NCI-H446 (cell line): ENCODE measurements around the gene SEPHS2.
A peak's percentile ranks its signal among the peaks of the same experiment; 100 is the strongest.
"Not testable (repeated sequence)": the region's sequence is repeated elsewhere in the genome, so short reads cannot be mapped to it uniquely, and the experiment has no call there.

ENCODE experiments used
- DNase-seq, 2 experiments: peaks; one replicate each; lab custom pipeline; 2025; lab: John Stamatoyannopoulos, UW

Gene SEPHS2

GRCh38 chr16:30398661-30399434 is 46.8 kb downstream of the SEPHS2 start:
- DNase-seq, result no peak

GRCh38 chr16:30397776-30398660 is 47.7 kb downstream of the SEPHS2 start:
- DNase-seq, result no peak

GRCh38 chr16:30397056-30397455 is 48.6 kb downstream of the SEPHS2 start:
- no peak for DNase-seq

GRCh38 chr16:30396627-30397026 is 49.0 kb downstream of the SEPHS2 start:
- DNase-seq, result not testable (repeated sequence)

- DNase-seq, result no peak
Measured at GRCh38 chr16:30395992-30396585, 49.6 kb downstream of the SEPHS2 start.

GRCh38 chr16:30395155-30395991 is 50.3 kb downstream of the SEPHS2 start, which contains the start of gene ZNF48:
Gene ZNF48, plus strand, starts transcription at chr16:30395420. Its CDS starts 375 bp downstream, at chr16:30395795.
- peak; percentile 61 to 90 for DNase-seq

GRCh38 chr16:30394592-30395154 is 51.0 kb downstream of the SEPHS2 start:
- DNase-seq, result no peak
